RPMI8226 (cell line): ENCODE data around the gene ZNF536.

Experiments used
- DNase-seq: peaks from one replicate; pipeline ENCODE4 v3.0.0-alpha.2; 2015

The ZNF536 gene

DNA sequence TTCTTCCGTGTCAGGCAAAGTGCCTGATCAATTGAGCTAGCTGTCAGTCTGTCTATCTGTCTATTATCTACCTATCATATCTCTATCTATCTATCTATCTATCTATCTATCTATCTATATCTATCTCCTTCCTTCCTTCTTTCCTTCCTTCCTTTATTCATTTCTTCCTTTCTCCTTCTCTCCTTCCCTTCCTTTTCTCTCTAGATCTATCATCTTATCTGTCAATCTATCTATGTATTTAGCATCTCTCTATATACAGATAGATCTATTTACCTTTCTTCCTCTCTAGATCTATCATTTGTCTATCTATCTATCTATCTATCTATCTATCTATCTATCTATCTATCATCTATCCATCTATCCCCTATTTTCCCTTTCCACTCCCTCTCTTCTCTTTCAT lies 5.9 kb upstream of the ZNF536 start:
- no peak for DNase-seq

DNA sequence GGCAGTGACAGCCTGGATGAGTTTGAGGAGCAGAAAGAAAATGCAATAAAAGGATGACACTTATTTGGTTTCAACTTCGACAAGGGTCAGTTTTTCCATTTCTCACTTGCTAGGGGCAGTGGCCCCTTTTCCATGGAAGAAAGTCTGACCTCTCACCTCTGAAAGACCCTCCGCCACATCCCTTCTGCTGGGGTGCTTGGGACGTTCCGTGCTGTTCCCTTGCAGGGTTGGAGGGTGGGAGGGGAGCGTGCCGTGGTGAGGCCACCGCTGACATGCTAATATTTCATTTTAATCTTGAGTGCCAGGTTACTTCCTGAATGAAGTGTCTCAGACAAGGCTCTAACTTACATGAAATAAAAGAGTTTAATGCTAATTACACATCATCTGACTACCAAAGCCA lies 5.2 kb upstream of the ZNF536 start:
- DNase-seq = no peak

DNA sequence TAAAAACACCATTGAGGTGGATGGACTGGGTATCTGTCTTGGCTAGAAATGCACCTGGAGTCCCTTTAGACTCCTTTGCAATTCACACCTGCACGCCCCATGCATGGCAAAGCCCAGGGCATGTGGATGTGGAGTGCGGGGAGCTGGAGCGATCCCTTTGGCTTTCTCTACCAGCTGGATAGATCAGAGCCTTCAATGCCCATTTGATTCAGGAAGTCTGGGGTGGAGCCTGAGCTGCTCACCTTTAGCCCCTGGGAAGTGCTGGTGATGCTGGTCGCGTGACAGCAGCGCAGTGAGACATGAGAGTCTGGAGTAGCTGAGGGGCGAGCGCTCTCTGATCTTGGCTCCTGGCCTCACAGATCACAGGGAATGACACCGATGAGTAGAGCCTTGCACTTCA lies 4.8 kb upstream of the ZNF536 start:
- no peak for DNase-seq

DNA sequence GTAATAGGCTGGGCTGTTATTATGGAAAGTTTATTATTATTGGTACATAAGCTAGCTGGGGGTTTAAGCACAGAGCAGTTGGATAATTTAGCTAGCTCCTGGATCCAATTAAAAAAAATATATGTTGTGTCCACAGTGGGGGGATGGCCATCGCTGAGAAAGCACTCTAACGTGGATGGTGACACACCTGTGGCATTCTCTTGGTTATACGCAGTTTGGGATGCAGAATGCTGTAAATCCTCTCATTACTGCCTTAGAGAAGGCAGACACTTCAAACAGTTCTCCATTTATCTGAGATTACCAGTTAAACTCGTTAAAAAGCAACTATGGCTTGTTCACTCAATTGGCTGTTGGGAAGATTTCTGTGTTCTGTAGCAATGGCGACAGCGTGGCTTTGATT lies 2.4 kb upstream of the ZNF536 start:
- no peak for DNase-seq

DNA sequence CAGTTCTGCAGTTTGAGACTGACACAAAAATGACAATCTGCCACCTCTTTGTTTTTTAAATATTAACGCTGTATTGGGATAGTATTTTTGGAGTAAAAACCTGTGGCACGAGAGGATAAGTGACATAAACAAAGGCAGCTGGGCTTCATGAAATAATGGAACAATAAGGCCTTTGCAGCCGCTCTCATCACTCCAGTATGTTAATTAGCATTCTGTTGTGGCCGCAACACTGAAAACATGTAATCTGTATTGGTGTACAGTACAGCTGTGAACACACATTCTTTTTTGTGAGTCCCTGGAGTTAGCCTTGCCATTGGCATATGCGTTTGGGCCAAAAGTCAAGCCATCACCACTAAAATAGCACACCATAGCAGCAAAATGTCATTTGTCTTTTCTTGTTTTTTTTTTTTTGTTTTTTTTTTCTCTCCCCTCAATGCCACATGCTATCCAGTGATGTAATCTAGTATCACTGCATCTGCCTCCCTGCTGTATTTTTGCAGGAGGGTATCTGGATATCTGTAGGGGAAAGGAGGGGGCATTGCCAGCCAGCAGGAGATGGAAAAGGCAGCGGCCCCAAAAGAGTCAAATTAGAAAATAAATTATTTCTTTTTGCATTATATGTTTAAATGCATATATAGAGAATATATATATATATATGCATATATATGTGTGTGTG lies 885 bp upstream of the ZNF536 start:
- DNase-seq = no peak

DNA sequence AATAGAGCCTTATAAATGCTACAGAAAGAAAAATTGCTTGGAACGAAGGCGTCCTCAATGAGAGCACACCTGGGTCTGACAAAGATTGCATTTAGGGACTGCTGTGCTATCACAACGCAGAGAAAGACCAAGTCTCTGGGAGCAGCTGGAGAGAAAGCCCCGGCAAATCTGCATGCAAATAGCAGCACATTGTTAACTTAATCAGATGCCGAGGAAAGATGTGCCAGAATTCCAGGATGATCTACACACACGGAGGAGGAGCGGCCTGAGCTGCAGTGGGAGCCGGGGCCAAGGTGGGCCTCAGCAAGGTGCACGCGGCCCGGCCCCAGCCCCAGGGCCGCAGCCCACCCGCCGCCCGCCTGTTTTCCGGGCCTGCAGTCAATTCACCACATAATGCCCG lies 1.4 kb downstream of the ZNF536 start:
- DNase-seq = no peak

DNA sequence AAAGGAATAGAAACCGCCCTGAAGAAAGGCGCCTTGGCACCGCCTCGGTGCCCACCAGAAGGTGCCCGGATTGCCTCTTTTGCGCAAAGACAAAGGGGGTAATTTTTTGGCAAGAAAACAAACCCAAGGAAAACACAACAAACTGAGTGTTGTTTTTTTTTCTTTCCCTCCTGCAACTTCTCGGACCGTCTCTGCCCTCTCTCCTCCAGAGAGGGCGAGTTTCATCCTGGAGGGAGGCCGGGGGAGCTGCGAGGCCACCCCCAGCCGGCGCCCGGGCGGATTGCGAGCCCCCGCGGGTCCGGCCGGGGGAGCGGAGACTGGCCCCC lies 2.3 kb downstream of the ZNF536 start:
- DNase-seq = no peak

DNA sequence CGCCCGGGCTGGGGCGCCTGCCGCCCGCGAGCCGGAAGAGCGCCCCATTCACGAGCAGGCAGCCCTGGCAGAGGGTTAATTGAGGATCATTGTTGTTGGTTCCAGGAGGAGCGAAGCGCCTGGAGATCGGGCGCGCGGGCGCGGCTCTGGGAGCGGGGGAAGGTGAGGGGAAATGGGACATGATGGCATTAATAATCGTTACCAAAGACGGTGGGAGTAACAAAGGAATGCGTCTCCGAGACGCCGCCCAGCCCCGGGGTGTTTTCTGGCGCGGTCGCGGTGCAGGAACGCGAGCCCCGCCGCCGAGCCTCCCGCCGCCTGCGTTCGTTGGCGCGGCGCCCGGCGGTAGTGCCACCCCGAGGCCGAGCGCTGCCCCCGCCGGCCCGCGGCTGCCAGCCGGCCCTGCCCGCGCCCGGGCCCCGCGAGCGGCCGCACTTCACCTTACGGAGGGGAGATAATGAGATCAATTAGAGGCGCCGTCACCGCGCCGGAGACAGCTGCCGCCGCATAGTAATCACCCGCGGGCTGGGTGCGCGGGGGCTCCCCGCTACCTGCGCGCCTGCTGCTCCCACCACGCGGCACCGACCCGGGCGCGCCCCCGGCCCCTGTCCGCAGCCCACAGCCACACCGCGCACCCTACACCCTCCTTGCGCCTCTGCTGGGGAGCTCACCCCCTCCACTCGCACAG lies 2.8 kb downstream of the ZNF536 start:
- no peak for DNase-seq

DNA sequence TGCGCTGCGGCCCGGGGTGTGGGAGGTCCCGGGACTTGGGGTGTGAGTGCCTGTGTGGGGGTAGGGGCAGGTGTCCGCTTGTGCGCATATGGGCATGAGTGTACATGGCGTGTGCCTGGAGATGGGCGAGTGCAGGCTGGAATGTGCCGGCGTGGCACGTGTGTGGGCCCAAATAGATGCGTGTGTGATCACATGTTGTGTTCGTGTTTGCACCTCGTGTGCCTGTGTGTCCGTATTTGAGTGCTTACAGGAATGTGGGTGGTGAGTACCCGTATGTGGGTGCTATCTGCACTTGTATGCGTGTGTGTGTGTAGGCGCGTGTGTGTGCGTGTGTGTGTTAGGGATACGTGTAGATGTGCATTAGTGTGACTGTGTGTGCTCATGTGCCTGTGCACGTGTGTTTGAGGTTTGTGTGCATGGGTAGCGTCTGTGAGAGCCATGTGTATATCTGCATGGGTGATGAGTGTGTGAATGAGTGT lies 3.4 kb downstream of the ZNF536 start:
- DNase-seq = no peak

DNA sequence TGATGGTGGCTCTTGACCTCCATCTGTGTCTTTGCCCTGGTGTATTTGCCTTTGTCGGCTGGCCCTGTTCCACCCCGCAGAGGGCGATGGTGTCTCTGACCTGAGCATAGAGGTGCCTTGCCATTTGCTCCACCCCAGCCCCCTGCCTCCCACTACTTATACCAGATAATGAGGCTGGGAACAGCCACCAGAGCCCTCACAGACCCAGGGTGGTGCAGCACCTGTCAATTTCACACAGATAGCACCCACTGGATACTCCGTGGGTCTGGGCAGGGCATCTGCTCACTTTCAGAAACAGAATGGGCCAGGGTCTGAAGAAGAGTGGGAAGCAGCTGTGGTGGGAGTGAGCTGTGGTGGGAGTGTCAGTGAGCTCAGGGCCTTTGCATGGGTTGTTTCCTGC lies 4.1 kb downstream of the ZNF536 start:
- DNase-seq = no peak

DNA sequence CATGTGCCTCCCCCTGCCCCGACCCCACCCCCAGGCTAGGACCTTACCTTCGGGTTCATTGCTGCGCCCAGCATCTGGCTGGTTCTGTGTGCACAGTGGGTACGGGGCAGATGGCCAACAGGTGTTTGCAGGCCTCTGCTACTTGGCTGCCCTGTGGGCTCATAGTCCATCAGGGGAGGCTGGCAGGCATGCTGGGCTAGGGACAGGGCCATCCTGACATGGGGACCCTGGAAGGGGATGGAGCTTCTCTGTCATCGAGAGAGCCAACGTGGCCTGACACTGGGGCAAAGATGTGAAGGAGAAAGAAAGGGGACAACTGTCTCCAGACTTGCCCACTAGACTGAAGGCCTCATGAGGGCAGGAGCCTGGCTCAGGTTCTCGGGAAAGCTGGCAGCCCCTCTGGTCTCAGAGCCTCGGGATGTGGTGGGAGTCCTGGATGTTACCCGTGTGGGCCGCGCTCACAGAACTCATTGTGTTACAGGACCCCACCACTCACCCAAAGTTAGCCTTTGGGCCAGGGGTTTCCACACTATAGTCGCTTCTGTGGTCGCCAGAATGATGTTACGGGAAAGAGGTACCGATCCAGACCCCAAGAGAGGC lies 4.7 kb downstream of the ZNF536 start:
- DNase-seq = no peak

DNA sequence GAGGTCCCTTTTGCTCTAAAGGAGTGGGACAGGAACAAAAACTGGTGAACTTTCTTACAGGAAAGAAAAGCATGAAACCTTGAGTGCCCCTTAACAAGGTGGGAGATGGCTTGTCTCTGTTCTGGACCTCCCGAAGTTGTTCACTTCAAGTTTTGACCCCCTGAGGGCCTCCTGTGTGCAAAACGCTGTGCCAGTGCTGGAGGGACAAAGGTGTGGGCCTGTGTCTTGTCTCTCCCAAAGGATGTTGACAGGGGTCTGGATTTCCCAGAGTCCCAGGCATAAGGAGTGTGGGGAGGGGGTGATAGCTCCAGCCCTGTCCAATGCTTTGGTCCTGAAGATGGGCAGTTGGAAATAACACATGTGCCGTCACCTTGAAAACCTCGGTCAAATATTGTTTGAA lies 6.5 kb downstream of the ZNF536 start:
- no peak for DNase-seq

DNA sequence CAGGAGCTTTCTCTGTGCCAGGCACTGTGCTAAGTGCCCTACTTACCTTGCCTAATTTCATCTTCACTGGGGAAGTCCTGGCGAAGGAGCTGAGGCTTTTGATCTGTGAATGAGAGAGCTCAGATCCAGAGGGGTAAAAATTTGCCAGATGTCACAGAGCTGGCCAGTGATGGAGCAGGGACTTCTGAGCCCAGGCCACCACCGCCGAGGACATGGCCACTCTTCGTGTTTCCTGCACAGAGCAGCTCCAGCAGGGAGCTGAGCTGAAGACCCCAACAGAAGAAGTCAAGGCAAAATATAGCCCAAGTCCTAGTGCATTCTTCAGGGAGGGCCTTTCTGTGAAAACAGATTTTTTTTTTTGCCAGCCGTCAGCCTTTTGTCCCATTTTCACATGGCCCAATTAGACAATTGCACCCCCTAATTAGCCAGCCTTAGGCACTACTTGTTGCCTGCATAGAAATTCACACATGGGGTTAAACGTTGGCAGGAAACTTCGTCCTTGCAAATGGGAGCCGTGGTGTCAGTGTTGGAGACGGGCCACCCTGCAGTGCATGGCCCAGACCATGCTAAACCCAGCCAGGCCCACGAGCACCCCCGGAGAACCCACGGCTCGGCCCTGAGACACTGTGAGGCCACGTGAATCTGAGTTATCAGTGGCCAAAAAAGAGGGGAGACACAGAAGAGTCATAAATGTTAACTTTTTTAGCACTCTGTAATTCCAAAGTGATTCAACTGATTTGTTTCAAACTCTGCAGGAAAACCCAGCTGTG lies 7.8 kb downstream of the ZNF536 start:
- no peak for DNase-seq

DNA sequence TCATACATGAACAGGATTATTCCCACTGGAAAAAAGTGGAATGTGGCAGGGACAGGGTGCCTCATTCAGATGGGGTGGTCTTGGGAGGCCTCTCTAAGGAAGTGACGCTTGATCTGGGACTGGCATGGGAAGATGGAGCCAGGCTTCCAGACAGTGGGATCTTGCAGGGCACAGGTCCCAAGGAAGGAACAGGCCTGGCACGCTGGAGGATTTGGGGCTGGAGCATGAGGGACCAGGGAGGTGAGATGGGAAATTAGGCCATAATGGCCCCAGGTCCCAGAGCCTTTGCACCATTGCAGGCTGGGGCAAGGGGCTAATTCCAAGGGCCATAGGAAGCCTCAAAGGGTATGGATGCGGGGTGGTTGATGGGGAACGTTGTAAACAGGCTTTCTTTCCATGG lies 9.2 kb downstream of the ZNF536 start:
- no peak for DNase-seq

DNA sequence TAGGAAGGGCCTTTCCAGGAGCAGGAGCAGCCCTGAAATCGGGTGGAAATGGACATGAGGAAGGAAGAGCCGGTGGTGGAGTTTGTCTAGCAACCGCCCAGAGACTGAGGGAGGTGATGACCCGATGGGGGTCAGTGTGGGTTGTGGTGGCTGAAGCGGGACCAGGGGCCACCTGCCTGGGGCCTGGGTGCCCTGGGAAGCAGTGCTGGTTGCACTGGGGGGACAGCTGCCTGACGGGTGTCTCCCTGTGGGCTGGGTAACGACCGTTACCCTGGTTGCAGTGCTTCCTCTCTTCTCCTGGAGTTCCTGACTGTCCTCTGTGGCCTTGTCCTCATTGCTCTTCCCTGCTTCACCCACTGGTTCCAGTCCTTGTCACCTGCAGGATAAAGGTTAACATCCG lies 13.0 kb downstream of the ZNF536 start:
- DNase-seq = no peak

DNA sequence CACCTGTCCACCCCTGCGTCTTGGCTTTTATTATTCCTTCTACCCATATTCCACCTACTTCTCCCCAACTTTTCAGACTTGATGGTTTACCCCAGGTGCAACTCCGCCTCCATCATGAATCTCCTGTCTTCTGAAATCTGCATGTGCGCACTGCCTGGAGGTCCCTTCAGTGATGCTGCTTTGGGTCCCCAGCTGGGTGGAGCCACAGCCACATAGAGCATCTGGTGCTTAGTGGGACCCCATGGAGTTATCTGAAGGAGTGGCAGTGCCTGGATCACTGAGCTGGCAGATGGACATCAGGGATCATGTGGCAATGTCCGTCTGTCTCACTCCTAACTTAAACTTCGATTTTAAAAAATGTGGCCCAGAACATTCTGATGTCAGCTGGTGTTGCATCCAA lies 13.5 kb downstream of the ZNF536 start:
- no peak for DNase-seq

DNA sequence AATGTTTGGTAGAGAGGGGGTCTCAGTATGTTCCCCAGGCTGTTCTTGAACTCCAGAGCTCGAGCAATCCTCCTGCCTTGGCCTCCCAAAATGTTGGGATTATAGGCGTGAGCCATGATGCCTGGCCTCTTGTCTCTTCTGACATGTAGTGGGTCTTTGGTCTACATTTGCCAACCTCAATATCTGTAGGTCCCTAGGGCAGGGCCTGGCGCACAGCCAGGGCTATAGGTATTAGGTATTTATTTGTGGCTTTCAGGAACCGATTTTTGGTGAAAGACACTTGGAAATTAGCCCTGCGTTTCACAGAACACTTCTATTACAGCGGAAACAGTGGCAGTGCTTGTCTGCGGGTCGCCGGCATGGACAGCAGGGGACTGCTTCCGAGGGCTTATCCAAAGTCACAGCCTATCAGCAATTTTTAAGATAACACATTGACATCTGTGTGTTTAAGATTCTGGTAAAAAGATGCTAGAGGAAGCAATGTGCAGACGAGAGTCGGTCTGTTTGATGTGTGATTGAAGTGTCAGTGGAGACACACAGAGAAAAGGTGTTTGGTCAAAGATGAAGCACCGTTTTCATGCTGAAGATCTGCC lies 14.5 kb downstream of the ZNF536 start:
- DNase-seq = no peak

DNA sequence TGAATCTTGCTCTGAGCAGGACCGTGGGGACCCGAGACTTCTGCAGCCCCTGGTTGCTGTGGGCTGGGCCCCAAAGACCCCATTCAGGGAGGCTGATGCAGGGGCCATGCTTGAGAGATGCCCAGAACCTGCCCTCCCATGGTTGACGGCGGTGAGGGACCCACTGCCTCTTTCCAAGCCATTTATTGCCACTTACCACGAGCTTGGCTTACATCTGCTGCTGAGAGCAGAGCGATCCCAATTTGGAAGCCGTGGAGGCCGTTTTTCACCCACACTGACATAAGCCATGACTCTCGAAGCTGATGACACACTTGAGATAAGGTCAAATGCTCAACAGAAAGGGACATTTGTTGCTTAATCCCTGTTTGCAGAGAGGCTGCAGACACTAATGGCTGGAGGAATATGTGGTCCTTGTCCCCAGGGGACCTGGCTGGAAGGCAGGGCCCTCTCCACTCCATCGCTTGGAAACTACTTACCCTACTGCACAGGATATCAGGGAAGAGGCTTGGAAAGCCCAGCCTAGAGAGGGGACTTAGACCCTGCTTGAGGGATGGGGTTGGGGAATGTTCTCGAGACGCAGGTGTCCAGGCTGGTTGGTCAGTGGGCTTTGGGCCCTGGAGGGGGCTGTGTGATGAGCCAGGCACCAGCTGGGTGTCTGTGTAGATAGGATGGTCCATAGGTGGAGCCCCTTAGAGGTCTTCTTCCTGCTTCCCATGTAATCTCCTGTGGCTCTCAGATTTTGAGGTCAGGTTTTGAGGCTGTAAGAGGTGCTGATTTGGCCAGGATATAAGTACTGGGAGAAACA lies 15.3 kb downstream of the ZNF536 start:
- no peak for DNase-seq

DNA sequence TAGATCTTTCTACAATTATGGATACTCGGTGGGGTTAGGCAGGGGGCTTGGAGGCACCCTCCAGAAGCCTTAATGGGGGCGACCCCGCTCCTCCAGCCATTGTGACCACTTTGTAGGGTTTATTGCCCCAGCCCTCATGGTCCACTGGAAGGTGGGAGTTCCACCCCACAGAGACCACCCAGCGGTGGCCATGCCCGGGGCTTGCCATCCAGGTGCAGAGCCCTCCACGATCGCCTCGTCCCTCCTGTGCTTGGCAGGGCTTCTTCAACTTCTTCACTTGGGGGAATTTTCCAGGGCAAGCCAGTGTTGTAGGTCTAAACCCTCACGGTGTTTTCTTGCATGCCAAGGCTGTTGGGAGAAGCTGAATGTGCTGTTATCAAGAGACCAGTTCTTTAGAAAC lies 16.1 kb downstream of the ZNF536 start:
- no peak for DNase-seq

DNA sequence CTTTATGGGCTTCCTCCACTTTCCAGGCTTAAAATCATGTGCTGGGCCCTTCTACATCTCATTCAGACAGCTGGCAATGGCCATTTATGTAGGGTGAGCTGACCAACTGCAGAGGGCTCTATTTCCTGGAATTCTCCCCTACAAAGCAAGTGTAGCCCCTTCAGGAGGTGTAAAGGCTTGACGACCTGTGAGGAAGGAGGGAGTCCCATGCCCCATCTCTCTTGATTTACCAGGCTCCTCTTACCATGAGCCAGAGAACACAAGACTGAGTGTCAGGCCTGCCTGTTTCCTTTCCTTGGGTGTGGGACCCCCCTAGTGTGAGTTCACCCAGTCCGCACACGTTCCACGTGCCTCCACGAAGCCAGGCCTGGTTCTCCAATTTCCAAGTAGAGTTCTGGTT lies 16.6 kb downstream of the ZNF536 start:
- no peak for DNase-seq

DNA sequence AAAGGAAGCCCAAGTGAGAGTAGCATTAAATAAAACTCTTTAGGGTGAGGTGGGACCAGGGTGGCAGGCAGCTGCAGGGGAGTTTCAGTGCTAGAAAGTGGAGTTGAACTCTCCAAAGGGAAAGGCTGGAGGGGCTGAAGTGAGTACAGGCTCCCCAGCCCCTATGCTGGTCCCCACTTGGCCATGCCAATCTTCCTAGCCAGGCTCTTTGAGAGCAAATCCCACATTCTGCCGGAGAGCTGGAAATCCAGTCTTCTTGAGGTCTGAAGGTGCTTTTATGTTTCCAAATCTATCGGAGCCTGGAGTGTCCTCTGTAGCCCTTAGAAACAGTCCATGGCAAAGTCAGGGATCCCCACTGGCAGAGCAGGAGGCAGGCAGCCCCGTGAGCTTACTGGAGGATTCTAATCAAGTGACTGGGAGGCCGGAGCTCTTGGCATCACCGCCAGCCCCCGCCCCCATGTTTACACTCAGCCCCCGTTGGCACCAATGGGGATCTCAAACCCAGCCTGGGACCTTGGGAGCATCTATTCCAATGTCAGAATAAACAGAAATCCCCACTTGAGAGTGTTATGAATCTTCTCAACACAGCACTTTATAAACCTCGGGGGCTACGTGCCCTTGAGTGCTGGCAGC lies 18.3 kb downstream of the ZNF536 start:
- no peak for DNase-seq

DNA sequence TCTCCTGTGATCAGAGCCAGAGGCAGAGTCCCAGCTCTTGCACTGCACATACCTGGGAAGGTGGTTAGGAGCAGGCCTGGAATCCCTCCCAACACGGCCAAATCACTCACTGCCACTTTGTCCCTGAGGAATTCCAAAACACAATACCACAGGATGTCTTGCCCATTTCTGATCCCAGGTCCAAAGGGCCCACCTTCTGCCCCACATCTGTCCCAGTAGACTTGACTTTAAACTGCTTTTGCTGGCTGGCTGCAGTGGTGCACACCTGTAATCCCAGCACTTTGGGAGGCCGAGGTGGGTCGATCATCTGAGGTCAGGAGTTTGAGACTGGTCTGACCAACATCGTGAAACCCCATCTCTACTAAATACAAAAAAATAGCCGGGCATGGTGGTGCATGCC lies 18.9 kb downstream of the ZNF536 start:
- DNase-seq = no peak
